ENCODE data around the gene CXCL16. TPM values are rescaled to one million over a fixed set of nuclear protein-coding genes. Genes with fewer than 3 reads are reported as not detected.
A peak's percentile ranks its signal among the peaks of the same experiment; 100 is the strongest.

The CXCL16 gene
- total and polyA plus RNA-seq, 2 of the 13 experiments (the other 11 are each of a cell fraction or from before 2014, with no cell fraction given), result 9.4 to 101 TPM

- no peak for TF ChIP-seq PLSCR1 (CRISPR knock-in tag; IDR thresholded peaks at IDR 0.05; ENCODE audit: borderline replicate concordance)
- 0 out of 2 replicates have a peak, but pooled peaks have one; percentile 62 for TF ChIP-seq THRA (CRISPR knock-in tag; IDR thresholded peaks at IDR 0.05; ENCODE audit: borderline replicate concordance)
- TF ChIP-seq RFXAP (CRISPR knock-in tag; IDR thresholded peaks at IDR 0.05; ENCODE audit: borderline replicate concordance), result peak; percentile 81
- TF ChIP-seq MLX (CRISPR knock-in tag; IDR thresholded peaks at IDR 0.05), result 0 out of 2 replicates have a peak, but pooled peaks have one; percentile 47
- peak; percentile 66; the same call in 1 of the 2 replicates for TF ChIP-seq RXRA (CRISPR knock-in tag; IDR thresholded peaks at IDR 0.05)
- peak; percentile 62; the same call in 1 of the 2 replicates for TF ChIP-seq ZBTB34 (CRISPR knock-in tag; IDR thresholded peaks at IDR 0.05)
- TF ChIP-seq HMG20A (CRISPR knock-in tag; IDR thresholded peaks at IDR 0.05; ENCODE audit: borderline replicate concordance), result peak; percentile 76
- TF ChIP-seq CBX1 (IDR thresholded peaks at IDR 0.05; ENCODE audit: low read depth), result no peak
- no peak for TF ChIP-seq MAZ (IDR thresholded peaks at IDR 0.05; ENCODE audit: borderline replicate concordance, low read depth, low read length)
- TF ChIP-seq MAZ (CRISPR knock-in tag; IDR thresholded peaks at IDR 0.05; ENCODE audit: low read depth), result 0 out of 2 replicates have a peak, but pooled peaks have one; percentile 32
- TF ChIP-seq SP4 (CRISPR knock-in tag; IDR thresholded peaks at IDR 0.05), result no peak
- no peak for TF ChIP-seq MXD4 (CRISPR knock-in tag; IDR thresholded peaks at IDR 0.05)
- no peak for TF ChIP-seq NFIB (CRISPR knock-in tag; IDR thresholded peaks at IDR 0.05; ENCODE audit: borderline replicate concordance)
- no peak for TF ChIP-seq CERS6 (CRISPR knock-in tag; IDR thresholded peaks at IDR 0.05)
- TF ChIP-seq ZNF512B (CRISPR knock-in tag; IDR thresholded peaks at IDR 0.05; ENCODE audit: borderline replicate concordance), result 0 out of 2 replicates have a peak, but pooled peaks have one; percentile 88
- TF ChIP-seq ZNF136 (CRISPR knock-in tag; IDR thresholded peaks at IDR 0.05; ENCODE audit: low read depth), result no peak
- TF ChIP-seq TEAD2 (CRISPR knock-in tag; IDR thresholded peaks at IDR 0.05), result 0 out of 2 replicates have a peak, but pooled peaks have one; percentile 24
- TF ChIP-seq CHD4 (IDR thresholded peaks at IDR 0.05; ENCODE audit: borderline replicate concordance, low read length), result no peak
- no peak for TF ChIP-seq ZNF567 (CRISPR knock-in tag; IDR thresholded peaks at IDR 0.05; ENCODE audit: borderline replicate concordance)
- no peak for TF ChIP-seq TOE1 (CRISPR knock-in tag; IDR thresholded peaks at IDR 0.05)
Measured at GRCh38 chr17:4777969-4778760, 38.4 kb upstream of the CXCL16 start (continued).

Measured in HepG2 (cell line).